ENCODE data around the gene CAPS2. TPM values are rescaled to one million over a fixed set of nuclear protein-coding genes. Genes with fewer than 3 reads are reported as not detected.
"Not testable (repeated sequence)": the region's sequence is repeated elsewhere in the genome, so short reads cannot be mapped to it uniquely, and the experiment has no call there.

Gene CAPS2
- total RNA-seq, 1 experiment from 2014 or later = 4.3 TPM

GRCh38 chr12:75349946-75350345, 19.8 kb upstream of the CAPS2 start:
- no peak overlapping the region for H3K56ac ChIP-seq (ENCODE audit: insufficient read length, low read depth, low read length)
- H3K4ac ChIP-seq (ENCODE audit: low read depth, low read length) = no peak overlapping the region
- H2BK5ac ChIP-seq (ENCODE audit: insufficient read length, low read length) = no peak overlapping the region
- no peak overlapping the region for H4K8ac ChIP-seq (replicated peaks; ENCODE audit: insufficient read length, low read depth, low read length)
- H3K79me2 ChIP-seq (ENCODE audit: insufficient read depth, low read length) = no peaks in the 10 kb centered on the region
- H3K18ac ChIP-seq (ENCODE audit: insufficient read length, low read depth, low read length) = no peak overlapping the region
- no peak overlapping the region for H4K91ac ChIP-seq (ENCODE audit: insufficient read length, low read depth, low read length)
- H4K5ac ChIP-seq (ENCODE audit: insufficient read length, low read depth, low read length) = no peak overlapping the region
- no peak overlapping the region for H2BK20ac ChIP-seq (ENCODE audit: low read depth, low read length, poor library complexity, severe bottlenecking)
- H3K23me2 ChIP-seq (ENCODE audit: insufficient read length, low read depth, low read length, poor library complexity, severe bottlenecking) = no peaks in the 10 kb centered on the region
- WGBS (ENCODE audit: extremely low coverage, insufficient read length, low lambda C conversion rate) = no CpG with 5 or more reads among the region's 4 CpGs
- Mint-ChIP-seq H3K27me3 (ENCODE audit: low read depth) (no peaks in the 10 kb centered on the region), H3K36me3 (ENCODE audit: insufficient read depth in 1 of 3, low read depth in 3 of 3) (peaks cover 2 to 19% (median 11%) of the 10 kb centered on the region in 3 experiments; a peak in 6 of 7 replicates), H3K27ac (no peak overlapping the region), H3K9me3 (peaks cover 14 to 18% of the 10 kb centered on the region in 2 experiments), H3K4me3 (no peak overlapping the region), H3K4me1 (no peaks in the 10 kb centered on the region)
- H3K23ac ChIP-seq (ENCODE audit: insufficient read length, low read depth, low read length) = no peak overlapping the region
- no peak for TF ChIP-seq CTCF (conservative IDR thresholded peaks at IDR 0.05)
- no peak overlapping the region for H3K9ac ChIP-seq (ENCODE audit: extremely low read depth, insufficient read length, low read length)
- H3K4me2 ChIP-seq (ENCODE audit: insufficient read depth, insufficient read length, low read length) = no peak overlapping the region
- H3K27me3 ChIP-seq (ENCODE audit: insufficient read depth, low read length) = no peaks in the 10 kb centered on the region
- no peaks in the 10 kb centered on the region for H4K20me1 ChIP-seq (ENCODE audit: control insufficient read depth, insufficient read depth, insufficient read length)
- no peaks in the 10 kb centered on the region for H3K9me3 ChIP-seq (ENCODE audit: control insufficient read depth, low read depth, low read length)
- no peaks in the 10 kb centered on the region for H3K79me1 ChIP-seq (ENCODE audit: insufficient read depth, low read depth, low read length, poor library complexity, severe bottlenecking)
- H3K27ac ChIP-seq (ENCODE audit: insufficient read length, low read depth, low read length) = no peak overlapping the region
- H3K14ac ChIP-seq (ENCODE audit: insufficient read depth, low read length) = no peak overlapping the region
- H3T11ph ChIP-seq (ENCODE audit: low read length) = no peak overlapping the region
- H2BK12ac ChIP-seq (ENCODE audit: insufficient read length, low read depth, low read length) = no peak overlapping the region
- no peaks in the 10 kb centered on the region for H3K4me1 ChIP-seq (ENCODE audit: insufficient read depth, low read length)
- no peak overlapping the region for H2AK5ac ChIP-seq (ENCODE audit: insufficient read length, low read length)
- no peak overlapping the region for H2AFZ ChIP-seq (ENCODE audit: low read length)
- no peak overlapping the region for H2BK15ac ChIP-seq (ENCODE audit: low read depth, low read length)
- DNase-seq = no peak
- H2BK120ac ChIP-seq (ENCODE audit: low read depth, low read length, poor library complexity, severe bottlenecking) = no peak overlapping the region

GRCh38 chr12:75346215-75346614, 16.1 kb upstream of the CAPS2 start:
- not testable (repeated sequence) for H2BK120ac ChIP-seq (ENCODE audit: low read depth, low read length, poor library complexity, severe bottlenecking); H3K23ac ChIP-seq (ENCODE audit: insufficient read length, low read depth, low read length); H3K9me3 Mint-ChIP-seq; H3K4ac ChIP-seq (ENCODE audit: low read depth, low read length); H2BK5ac ChIP-seq (ENCODE audit: insufficient read length, low read length); H4K5ac ChIP-seq (ENCODE audit: insufficient read length, low read depth, low read length); H2BK12ac ChIP-seq (ENCODE audit: insufficient read length, low read depth, low read length); H3K27ac Mint-ChIP-seq; H3K4me1 Mint-ChIP-seq; H3T11ph ChIP-seq (ENCODE audit: low read length); H3K4me2 ChIP-seq (ENCODE audit: insufficient read depth, insufficient read length, low read length); DNase-seq; H3K27ac ChIP-seq (ENCODE audit: insufficient read length, low read depth, low read length); H3K18ac ChIP-seq (ENCODE audit: insufficient read length, low read depth, low read length); H4K8ac ChIP-seq (replicated peaks; ENCODE audit: insufficient read length, low read depth, low read length); H2AK5ac ChIP-seq (ENCODE audit: insufficient read length, low read length); H3K36me3 Mint-ChIP-seq (ENCODE audit: insufficient read depth in 1 of 3, low read depth in 3 of 3); H2BK15ac ChIP-seq (ENCODE audit: low read depth, low read length); H3K79me1 ChIP-seq (ENCODE audit: insufficient read depth, low read depth, low read length, poor library complexity, severe bottlenecking); H3K9me3 ChIP-seq (ENCODE audit: control insufficient read depth, low read depth, low read length); H3K4me3 Mint-ChIP-seq; H3K23me2 ChIP-seq (ENCODE audit: insufficient read length, low read depth, low read length, poor library complexity, severe bottlenecking); H4K20me1 ChIP-seq (ENCODE audit: control insufficient read depth, insufficient read depth, insufficient read length); H4K91ac ChIP-seq (ENCODE audit: insufficient read length, low read depth, low read length); H3K9ac ChIP-seq (ENCODE audit: extremely low read depth, insufficient read length, low read length); H3K4me1 ChIP-seq (ENCODE audit: insufficient read depth, low read length); H3K27me3 Mint-ChIP-seq (ENCODE audit: low read depth); H3K56ac ChIP-seq (ENCODE audit: insufficient read length, low read depth, low read length); H3K79me2 ChIP-seq (ENCODE audit: insufficient read depth, low read length); H2BK20ac ChIP-seq (ENCODE audit: low read depth, low read length, poor library complexity, severe bottlenecking); H2AFZ ChIP-seq (ENCODE audit: low read length); H3K14ac ChIP-seq (ENCODE audit: insufficient read depth, low read length); H3K27me3 ChIP-seq (ENCODE audit: insufficient read depth, low read length)
- no CpG with 5 or more reads among the region's 6 CpGs for WGBS (ENCODE audit: extremely low coverage, insufficient read length, low lambda C conversion rate)
